Measurements from ENCODE around the gene MYH11. TPM values are rescaled to one million over a fixed set of nuclear protein-coding genes. Genes with fewer than 3 reads are reported as not detected.

Gene MYH11
- total and polyA plus RNA-seq, 10 of the 15 experiments (the other 5 are each of a cell fraction or from before 2014, with no cell fraction given), result 0.01 to 1.9 (median 0.13) TPM; not detected in 1

DNA sequence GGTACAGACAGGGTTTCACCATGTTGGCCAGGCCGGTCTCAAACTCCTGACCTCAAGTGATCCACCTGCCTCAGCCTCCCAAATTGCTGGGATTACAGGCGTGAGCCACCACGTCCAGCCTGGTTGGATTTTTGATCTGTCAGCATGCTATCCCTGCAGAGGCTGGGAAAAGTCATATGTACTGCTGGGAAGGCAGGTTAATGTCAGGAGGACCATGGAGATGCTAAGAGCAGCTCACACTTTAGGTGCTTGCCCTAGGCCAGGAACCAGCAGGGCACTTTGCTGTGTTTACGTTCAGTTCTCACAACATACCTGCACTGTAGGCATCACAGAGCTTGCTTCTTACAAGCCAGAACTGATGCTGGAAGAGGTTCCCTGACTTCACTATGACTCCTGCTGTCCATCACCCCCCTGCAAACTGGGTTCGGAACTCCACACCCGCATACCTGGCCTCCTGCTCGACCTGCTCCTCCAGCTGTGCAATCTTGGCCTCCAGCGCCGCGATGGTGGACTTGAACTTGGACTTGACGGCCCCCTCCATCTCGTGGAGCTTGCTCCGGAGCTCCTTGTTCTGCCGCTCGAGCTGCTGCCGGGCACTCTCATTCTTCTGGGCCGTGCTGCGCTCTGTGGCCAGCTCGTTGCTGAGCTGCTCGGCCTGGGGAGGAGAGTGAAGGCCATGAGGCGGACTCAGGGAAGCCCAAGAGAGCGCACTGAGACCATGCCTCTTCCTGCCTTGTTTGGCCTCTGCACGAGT, 140.0 kb downstream of the MYH11 start:
- no peak for DNase-seq (ENCODE audit: low read depth, low spot score)
- in situ Hi-C loops (cut with MboI), result no loop called here
- H3K79me2 ChIP-seq (ENCODE audit: control insufficient read depth, insufficient read depth, low read length), result no peaks in the 10 kb centered on the region
- ChIA-PET CTCF (no interaction called here), SMC1A (ENCODE audit: uncharacterized antibody, unreplicated experiment) (interaction anchor here (0.6 kb wide), 1 partner anchor 95 kb away, joined by 3 read pairs; no protein-coding TSS in a partner anchor), RAD21 (ENCODE audit: unreplicated experiment) (no interaction called here), POLR2A (interaction anchor here (0.6 kb wide), 1 partner anchor 463 kb away, joined by 3 read pairs; no protein-coding TSS in a partner anchor)
- H3K9ac ChIP-seq (ENCODE audit: control insufficient read depth, insufficient read depth, low read length), result no peak overlapping the region
- no peak overlapping the region for H3K4me3 ChIP-seq
- H4K20me1 ChIP-seq (ENCODE audit: control insufficient read depth, insufficient read depth), result no peaks in the 10 kb centered on the region
- intact Hi-C loops (cut with micrococcal nuclease; ENCODE audit: unreplicated experiment), result no loop called here
- H3K36me3 ChIP-seq (ENCODE audit: control insufficient read depth in 2 of 2, insufficient read depth in 2 of 2, low read length in 1 of 2), result peaks cover 15 to 20% of the 10 kb centered on the region in 2 experiments
- H3K27ac ChIP-seq (ENCODE audit: control insufficient read depth, insufficient read depth), result no peak overlapping the region
- TF ChIP-seq EGR1 (IDR thresholded peaks at IDR 0.05; ENCODE audit: borderline replicate concordance in 1 of 2, low read depth in 2 of 2, low read length in 2 of 2) (no peak), ZNF217 (IDR thresholded peaks at IDR 0.05) (no peak), SIX5 (IDR thresholded peaks at IDR 0.05; ENCODE audit: low read depth, low read length, severe bottlenecking) (no peak), SREBF2 (IDR thresholded peaks at IDR 0.05; ENCODE audit: low read length) (no peak), EP300 (IDR thresholded peaks at IDR 0.05; ENCODE audit: borderline replicate concordance in 1 of 2, control insufficient read depth in 1 of 2, low read depth in 2 of 2, low read length in 2 of 2) (no peak), CBFB (IDR thresholded peaks at IDR 0.05; ENCODE audit: low read depth) (no peak), MEF2B (IDR thresholded peaks at IDR 0.05; ENCODE audit: partially characterized antibody, poor library complexity, severe bottlenecking) (no peak), ZNF622 (IDR thresholded peaks at IDR 0.05) (no peak), IKZF2 (IDR thresholded peaks at IDR 0.05) (no peak), NR2C1 (IDR thresholded peaks at IDR 0.05) (no peak), POLR2A (IDR thresholded peaks at IDR 0.05; ENCODE audit: low read depth, low read length) (no peak), ZBED1 (IDR thresholded peaks at IDR 0.05; ENCODE audit: borderline replicate concordance) (no peak), RB1 (IDR thresholded peaks at IDR 0.05; ENCODE audit: borderline replicate concordance) (no peak)
- TF ChIP-seq, protein P1, sequence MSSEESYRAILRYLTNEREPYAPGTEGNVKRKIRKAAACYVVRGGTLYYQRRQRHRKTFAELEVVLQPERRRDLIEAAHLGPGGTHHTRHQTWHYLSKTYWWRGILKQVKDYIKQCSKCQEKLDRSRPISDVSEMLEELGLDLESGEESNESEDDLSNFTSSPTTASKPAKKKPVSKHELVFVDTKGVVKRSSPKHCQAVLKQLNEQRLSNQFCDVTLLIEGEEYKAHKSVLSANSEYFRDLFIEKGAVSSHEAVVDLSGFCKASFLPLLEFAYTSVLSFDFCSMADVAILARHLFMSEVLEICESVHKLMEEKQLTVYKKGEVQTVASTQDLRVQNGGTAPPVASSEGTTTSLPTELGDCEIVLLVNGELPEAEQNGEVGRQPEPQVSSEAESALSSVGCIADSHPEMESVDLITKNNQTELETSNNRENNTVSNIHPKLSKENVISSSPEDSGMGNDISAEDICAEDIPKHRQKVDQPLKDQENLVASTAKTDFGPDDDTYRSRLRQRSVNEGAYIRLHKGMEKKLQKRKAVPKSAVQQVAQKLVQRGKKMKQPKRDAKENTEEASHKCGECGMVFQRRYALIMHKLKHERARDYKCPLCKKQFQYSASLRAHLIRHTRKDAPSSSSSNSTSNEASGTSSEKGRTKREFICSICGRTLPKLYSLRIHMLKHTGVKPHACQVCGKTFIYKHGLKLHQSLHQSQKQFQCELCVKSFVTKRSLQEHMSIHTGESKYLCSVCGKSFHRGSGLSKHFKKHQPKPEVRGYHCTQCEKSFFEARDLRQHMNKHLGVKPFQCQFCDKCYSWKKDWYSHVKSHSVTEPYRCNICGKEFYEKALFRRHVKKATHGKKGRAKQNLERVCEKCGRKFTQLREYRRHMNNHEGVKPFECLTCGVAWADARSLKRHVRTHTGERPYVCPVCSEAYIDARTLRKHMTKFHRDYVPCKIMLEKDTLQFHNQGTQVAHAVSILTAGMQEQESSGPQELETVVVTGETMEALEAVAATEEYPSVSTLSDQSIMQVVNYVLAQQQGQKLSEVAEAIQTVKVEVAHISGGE (CRISPR knock-in tag; IDR thresholded peaks at IDR 0.05), result no peak
- TF ChIP-seq, protein P2, sequence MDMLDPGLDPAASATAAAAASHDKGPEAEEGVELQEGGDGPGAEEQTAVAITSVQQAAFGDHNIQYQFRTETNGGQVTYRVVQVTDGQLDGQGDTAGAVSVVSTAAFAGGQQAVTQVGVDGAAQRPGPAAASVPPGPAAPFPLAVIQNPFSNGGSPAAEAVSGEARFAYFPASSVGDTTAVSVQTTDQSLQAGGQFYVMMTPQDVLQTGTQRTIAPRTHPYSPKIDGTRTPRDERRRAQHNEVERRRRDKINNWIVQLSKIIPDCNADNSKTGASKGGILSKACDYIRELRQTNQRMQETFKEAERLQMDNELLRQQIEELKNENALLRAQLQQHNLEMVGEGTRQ (IDR thresholded peaks at IDR 0.05; ENCODE audit: borderline replicate concordance, low read depth, low read length), result no peak
- H2AFZ ChIP-seq (ENCODE audit: control insufficient read depth, low read depth, low read length), result no peak overlapping the region
- H3K27me3 ChIP-seq (replicated peaks in 1 of 2; ENCODE audit: control insufficient read depth in 2 of 2, insufficient read depth in 2 of 2, low read length in 1 of 2), result no peaks in the 10 kb centered on the region
- no peak for FAIRE-seq
- BruUV-seq (replicated peaks), result no TSS peak
- H3K9me3 ChIP-seq (replicated peaks; ENCODE audit: control insufficient read depth, insufficient read depth, low read length), result no peaks in the 10 kb centered on the region
- 99% methylated on average over 23 of the region's 23 CpGs for WGBS (ENCODE audit: insufficient coverage, insufficient replicate concordance, low lambda C conversion rate, missing lambda C conversion rate)
- no peak overlapping the region for H3K4me2 ChIP-seq (ENCODE audit: control insufficient read depth, insufficient read depth)
- no peak for ATAC-seq
- no peaks in the 10 kb centered on the region for H3K4me1 ChIP-seq (ENCODE audit: control insufficient read depth, insufficient read depth, low read length)
